Measurements from ENCODE around the gene SP140L.
"Not testable (repeated sequence)": the region's sequence is repeated elsewhere in the genome, so short reads cannot be mapped to it uniquely, and the experiment has no call there.

SP140L gene

GRCh38 chr2:230327418-230328154, 593 bp downstream of the SP140L start:
- Histone ChIP-seq H3K27me3 (ENCODE audit: control insufficient read depth, insufficient read depth, low read length) (no peaks in the 10 kb centered on the region), H3K9me3 (ENCODE audit: control insufficient read depth, low read length) (no peaks in the 10 kb centered on the region), H3K4me3 (ENCODE audit: low read length) (peak overlapping the region; percentile 64), H3K9ac (ENCODE audit: low read length) (peak overlapping the region; percentile 78), H3K36me3 (ENCODE audit: control insufficient read depth, insufficient read depth, low read length) (no peaks in the 10 kb centered on the region), H3K4me1 (ENCODE audit: control insufficient read depth, insufficient read depth, low read length) (peaks cover 7% of the 10 kb centered on the region)

GRCh38 chr2:230328155-230328458, 1.1 kb downstream of the SP140L start:
- Histone ChIP-seq H3K4me3 (ENCODE audit: low read length) (no peak overlapping the region), H3K36me3 (ENCODE audit: control insufficient read depth, insufficient read depth, low read length) (no peaks in the 10 kb centered on the region), H3K27me3 (ENCODE audit: control insufficient read depth, insufficient read depth, low read length) (no peaks in the 10 kb centered on the region), H3K4me1 (ENCODE audit: control insufficient read depth, insufficient read depth, low read length) (peaks cover 7% of the 10 kb centered on the region), H3K9me3 (ENCODE audit: control insufficient read depth, low read length) (no peaks in the 10 kb centered on the region), H3K9ac (ENCODE audit: low read length) (no peak overlapping the region)

- Histone ChIP-seq H3K27me3 (ENCODE audit: control insufficient read depth, insufficient read depth, low read length) (no peaks in the 10 kb centered on the region), H3K9me3 (ENCODE audit: control insufficient read depth, low read length) (no peaks in the 10 kb centered on the region), H3K36me3 (ENCODE audit: control insufficient read depth, insufficient read depth, low read length) (no peaks in the 10 kb centered on the region), H3K4me3 (ENCODE audit: low read length) (no peak overlapping the region), H3K9ac (ENCODE audit: low read length) (no peak overlapping the region), H3K4me1 (ENCODE audit: control insufficient read depth, insufficient read depth, low read length) (peaks cover 7% of the 10 kb centered on the region)
These were observed 3.1 kb downstream of the SP140L start for GRCh38 chr2:230329946-230330605.

- Histone ChIP-seq H3K36me3 (ENCODE audit: control insufficient read depth, insufficient read depth, low read length) (no peaks in the 10 kb centered on the region), H3K4me1 (ENCODE audit: control insufficient read depth, insufficient read depth, low read length) (peaks cover 7% of the 10 kb centered on the region), H3K4me3 (ENCODE audit: low read length) (no peak overlapping the region), H3K27me3 (ENCODE audit: control insufficient read depth, insufficient read depth, low read length) (no peaks in the 10 kb centered on the region), H3K9me3 (ENCODE audit: control insufficient read depth, low read length) (no peaks in the 10 kb centered on the region), H3K9ac (ENCODE audit: low read length) (no peak overlapping the region)
These were observed 3.7 kb downstream of the SP140L start for GRCh38 chr2:230330725-230331124.

- Histone ChIP-seq H3K36me3 (ENCODE audit: control insufficient read depth, insufficient read depth, low read length) (no peaks in the 10 kb centered on the region), H3K27me3 (ENCODE audit: control insufficient read depth, insufficient read depth, low read length) (no peaks in the 10 kb centered on the region), H3K9ac (ENCODE audit: low read length) (no peak overlapping the region), H3K4me1 (ENCODE audit: control insufficient read depth, insufficient read depth, low read length) (no peaks in the 10 kb centered on the region), H3K9me3 (ENCODE audit: control insufficient read depth, low read length) (no peaks in the 10 kb centered on the region), H3K4me3 (ENCODE audit: low read length) (no peak overlapping the region)
These were observed 8.5 kb downstream of the SP140L start for GRCh38 chr2:230335461-230335863.

GRCh38 chr2:230335864-230336506, 9.0 kb downstream of the SP140L start:
- Histone ChIP-seq H3K36me3 (ENCODE audit: control insufficient read depth, insufficient read depth, low read length) (no peaks in the 10 kb centered on the region), H3K4me1 (ENCODE audit: control insufficient read depth, insufficient read depth, low read length) (no peaks in the 10 kb centered on the region), H3K27me3 (ENCODE audit: control insufficient read depth, insufficient read depth, low read length) (no peaks in the 10 kb centered on the region), H3K9me3 (ENCODE audit: control insufficient read depth, low read length) (no peaks in the 10 kb centered on the region), H3K9ac (ENCODE audit: low read length) (no peak overlapping the region), H3K4me3 (ENCODE audit: low read length) (no peak overlapping the region)

GRCh38 chr2:230341936-230342528, 15.0 kb downstream of the SP140L start:
- not testable (repeated sequence) for H3K4me1 ChIP-seq (ENCODE audit: control insufficient read depth, insufficient read depth, low read length); H3K36me3 ChIP-seq (ENCODE audit: control insufficient read depth, insufficient read depth, low read length); H3K4me3 ChIP-seq (ENCODE audit: low read length); H3K27me3 ChIP-seq (ENCODE audit: control insufficient read depth, insufficient read depth, low read length); H3K9me3 ChIP-seq (ENCODE audit: control insufficient read depth, low read length); H3K9ac ChIP-seq (ENCODE audit: low read length)

GRCh38 chr2:230343041-230343624, 16.1 kb downstream of the SP140L start:
- H3K4me3 ChIP-seq (ENCODE audit: low read length); H3K4me1 ChIP-seq (ENCODE audit: control insufficient read depth, insufficient read depth, low read length); H3K27me3 ChIP-seq (ENCODE audit: control insufficient read depth, insufficient read depth, low read length); H3K9ac ChIP-seq (ENCODE audit: low read length); H3K9me3 ChIP-seq (ENCODE audit: control insufficient read depth, low read length); H3K36me3 ChIP-seq (ENCODE audit: control insufficient read depth, insufficient read depth, low read length): not testable (repeated sequence)

GRCh38 chr2:230343747-230344146, 16.8 kb downstream of the SP140L start:
- Histone ChIP-seq H3K36me3 (ENCODE audit: control insufficient read depth, insufficient read depth, low read length) (no peaks in the 10 kb centered on the region), H3K4me1 (ENCODE audit: control insufficient read depth, insufficient read depth, low read length) (no peaks in the 10 kb centered on the region)

GRCh38 chr2:230346465-230346864, 19.5 kb downstream of the SP140L start:
- no peaks in the 10 kb centered on the region for H3K27me3 ChIP-seq (ENCODE audit: control insufficient read depth, insufficient read depth, low read length)
- H3K9me3 ChIP-seq (ENCODE audit: control insufficient read depth, low read length): no peaks in the 10 kb centered on the region
- no peaks in the 10 kb centered on the region for H3K4me1 ChIP-seq (ENCODE audit: control insufficient read depth, insufficient read depth, low read length)
- H3K9ac ChIP-seq (ENCODE audit: low read length): no peak overlapping the region
- H3K4me3 ChIP-seq (ENCODE audit: low read length): no peak overlapping the region
- H3K36me3 ChIP-seq (ENCODE audit: control insufficient read depth, insufficient read depth, low read length): no peaks in the 10 kb centered on the region

More at GRCh38 chr2:230343747-230344146, 16.8 kb downstream of the SP140L start:
- Histone ChIP-seq H3K27me3 (ENCODE audit: control insufficient read depth, insufficient read depth, low read length) (no peaks in the 10 kb centered on the region), H3K9ac (ENCODE audit: low read length) (no peak overlapping the region), H3K4me3 (ENCODE audit: low read length) (no peak overlapping the region), H3K9me3 (ENCODE audit: control insufficient read depth, low read length) (no peaks in the 10 kb centered on the region)

- Histone ChIP-seq H3K9me3 (ENCODE audit: control insufficient read depth, low read length) (no peaks in the 10 kb centered on the region), H3K9ac (ENCODE audit: low read length) (no peak overlapping the region), H3K36me3 (ENCODE audit: control insufficient read depth, insufficient read depth, low read length) (no peaks in the 10 kb centered on the region), H3K4me1 (ENCODE audit: control insufficient read depth, insufficient read depth, low read length) (no peaks in the 10 kb centered on the region), H3K27me3 (ENCODE audit: control insufficient read depth, insufficient read depth, low read length) (no peaks in the 10 kb centered on the region), H3K4me3 (ENCODE audit: low read length) (no peak overlapping the region)
These were observed 20.0 kb downstream of the SP140L start for GRCh38 chr2:230346921-230347533.

All from mucosa of stomach (tissue), 1 donor.